LNCAP (cell line): ENCODE data around the gene CYP17A1.

Source experiments
- TF ChIP-seq, protein P1 (sequence below): fragments of 450-650 bp; IDR thresholded peaks from 2 replicates; pipeline ENCODE4 v1.5.1; 2017; ENCODE audit warnings: mild to moderate bottlenecking

Gene CYP17A1

DNA sequence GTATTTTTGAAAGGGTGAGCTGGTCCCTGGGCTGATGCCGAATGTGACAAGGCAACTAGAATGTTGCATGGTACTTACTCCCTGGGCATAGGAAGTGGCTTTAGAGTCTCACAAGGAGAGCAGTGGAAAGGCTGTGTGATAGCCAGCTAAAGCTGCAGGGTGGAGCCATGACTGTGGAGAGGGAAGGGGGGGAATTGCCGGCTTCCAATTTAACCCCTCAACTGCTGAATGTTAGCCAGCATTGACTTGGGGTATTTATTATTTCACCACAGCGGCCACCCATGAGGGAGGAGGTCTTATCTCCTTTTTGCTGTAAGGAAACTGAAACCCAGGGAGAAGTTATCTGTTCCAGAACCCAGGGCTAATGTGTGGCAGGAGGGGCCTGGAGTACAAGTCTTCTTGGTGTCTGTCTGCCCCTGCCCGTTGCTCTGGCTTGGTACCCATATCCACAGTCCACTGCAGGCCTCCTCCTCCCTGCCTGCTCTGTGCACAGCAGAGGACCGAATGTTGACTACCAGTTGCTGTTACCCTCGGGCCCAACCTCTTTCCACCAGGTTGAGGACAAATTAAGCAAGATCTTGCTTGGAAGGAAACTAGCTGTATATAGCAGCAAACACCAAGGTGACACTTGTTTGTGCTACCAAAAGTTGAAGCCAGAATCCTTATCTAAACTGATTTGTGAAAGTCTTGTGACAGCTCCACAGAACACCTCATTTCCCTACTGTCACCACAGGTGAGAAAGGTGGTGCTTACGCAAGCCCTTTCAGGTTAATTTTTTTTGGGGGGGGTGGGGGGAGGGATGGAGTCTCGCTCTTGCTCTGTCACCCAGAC lies 55.9 kb downstream of the CYP17A1 start:
- TF ChIP-seq, protein P1, sequence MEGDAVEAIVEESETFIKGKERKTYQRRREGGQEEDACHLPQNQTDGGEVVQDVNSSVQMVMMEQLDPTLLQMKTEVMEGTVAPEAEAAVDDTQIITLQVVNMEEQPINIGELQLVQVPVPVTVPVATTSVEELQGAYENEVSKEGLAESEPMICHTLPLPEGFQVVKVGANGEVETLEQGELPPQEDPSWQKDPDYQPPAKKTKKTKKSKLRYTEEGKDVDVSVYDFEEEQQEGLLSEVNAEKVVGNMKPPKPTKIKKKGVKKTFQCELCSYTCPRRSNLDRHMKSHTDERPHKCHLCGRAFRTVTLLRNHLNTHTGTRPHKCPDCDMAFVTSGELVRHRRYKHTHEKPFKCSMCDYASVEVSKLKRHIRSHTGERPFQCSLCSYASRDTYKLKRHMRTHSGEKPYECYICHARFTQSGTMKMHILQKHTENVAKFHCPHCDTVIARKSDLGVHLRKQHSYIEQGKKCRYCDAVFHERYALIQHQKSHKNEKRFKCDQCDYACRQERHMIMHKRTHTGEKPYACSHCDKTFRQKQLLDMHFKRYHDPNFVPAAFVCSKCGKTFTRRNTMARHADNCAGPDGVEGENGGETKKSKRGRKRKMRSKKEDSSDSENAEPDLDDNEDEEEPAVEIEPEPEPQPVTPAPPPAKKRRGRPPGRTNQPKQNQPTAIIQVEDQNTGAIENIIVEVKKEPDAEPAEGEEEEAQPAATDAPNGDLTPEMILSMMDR: no peak
